B cell (primary cell): ENCODE results near the gene TNIP1. TPM values are rescaled to one million over a fixed set of nuclear protein-coding genes. Genes with fewer than 3 reads are reported as not detected.

ENCODE experiments used
- ATAC-seq: fragments of 200-7000 bp; cut with Tn5 transposase; one replicate; pipeline ENCODE4 v1.10.0; 2021; ENCODE audit warnings: low read depth, mild to moderate bottlenecking, moderate number of reproducible peaks, moderate library complexity
- CTCF ChIA-PET: fragments of 350-600 bp; sonication (Branson Sonifier 250); formaldehyde crosslinking; loops from one replicate; lab custom pipeline; 2021; ENCODE audit warnings: antibody characterized with exemption, inconsistent platforms; lab: Charles Lee
- POLR2A ChIA-PET: fragments of 350-600 bp; sonication (Branson Sonifier 250); formaldehyde crosslinking; loops from one replicate; lab custom pipeline; 2021; ENCODE audit warnings: antibody characterized with exemption; lab: Charles Lee
- DNase-seq: peaks from one replicate; pipeline ENCODE4 v3.0.0; 2013
- H2AFZ ChIP-seq: 2 replicates; pipeline ENCODE4 v1.6.1; 2012; ENCODE audit warnings: mild to moderate bottlenecking, low read depth, low read length; ENCODE audit not compliant: insufficient read depth, poor library complexity, severe bottlenecking
- H3K27ac ChIP-seq, 2 donors: 1 replicate in 1 of 2; 2 replicates in 1 of 2; pipeline ENCODE4 v1.5.1; 2012 to 2013; ENCODE audit warnings: low read length in 2 of 2, mild to moderate bottlenecking in 2 of 2, moderate library complexity in 1 of 2
- H3K27me3 ChIP-seq, 4 experiments: fragments of 200-600 bp in 1 of 4; sonication (generic) in 1 of 4; replicated peaks in 1 of 4; 1 replicate in 2 of 4; 2 replicates in 2 of 4; pipeline versions ENCODE4 v1.6.1 to v1.7.0; 2013 to 2016; ENCODE audit warnings: low read length in 3 of 4, mild to moderate bottlenecking in 2 of 4, mixed read lengths in 1 of 4, moderate library complexity in 1 of 4; ENCODE audit not compliant: insufficient read depth in 4 of 4, control insufficient read depth in 3 of 4; ENCODE audit errors: control extremely low read depth in 1 of 4
- H3K36me3 ChIP-seq, 2 experiments: replicated peaks in 1 of 2; 1 replicate in 1 of 2; 2 replicates in 1 of 2; pipeline versions ENCODE4 v1.6.1 to v1.7.1; 2013; ENCODE audit warnings: low read length in 1 of 2; ENCODE audit not compliant: insufficient read depth in 2 of 2, control insufficient read depth in 1 of 2; ENCODE audit errors: control extremely low read depth in 1 of 2, extremely low read depth in 1 of 2
- H3K4me1 ChIP-seq, 2 donors: fragments of 200-600 bp in 1 of 2; sonication (generic) in 1 of 2; 1 replicate in 1 of 2; 2 replicates in 1 of 2; pipeline versions ENCODE4 v1.5.1 to v1.6.1; 2013 to 2017; ENCODE audit warnings: low read length in 2 of 2; ENCODE audit not compliant: control insufficient read depth in 2 of 2, insufficient read depth in 2 of 2
- H3K4me2 ChIP-seq: replicated peaks from 2 replicates; pipeline ENCODE3; 2012; ENCODE audit warnings: mild to moderate bottlenecking, low read depth, low read length; ENCODE audit not compliant: poor library complexity, severe bottlenecking
- H3K4me3 ChIP-seq, 5 experiments: fragments of 200-600 bp in 1 of 5; sonication (generic) in 1 of 5; 1 replicate in 3 of 5; 2 replicates in 2 of 5; pipeline versions ENCODE4 v1.5.1 to v1.7.0; 2011 to 2016; ENCODE audit warnings: low read length in 4 of 5, mild to moderate bottlenecking in 4 of 5, low read depth in 2 of 5, control low read depth in 1 of 5, moderate library complexity in 1 of 5; ENCODE audit not compliant: insufficient read depth in 1 of 5; ENCODE audit errors: control extremely low read depth in 1 of 5, extremely low read depth in 1 of 5
- H3K79me2 ChIP-seq: fragments of 200-600 bp; sonication (generic); one replicate; pipeline ENCODE4 v1.6.0; 2016; ENCODE audit warnings: low read length; ENCODE audit not compliant: control insufficient read depth, insufficient read depth
- H3K9ac ChIP-seq: fragments of 200-600 bp; sonication (generic); 2 replicates; pipeline ENCODE4 v1.6.1; 2017; ENCODE audit warnings: mild to moderate bottlenecking, low read length, moderate library complexity
- H3K9me3 ChIP-seq, 3 donors: one replicate each; pipeline versions ENCODE4 v1.6.1 to v1.7.1; 2013; ENCODE audit warnings: low read length in 2 of 3; ENCODE audit not compliant: control insufficient read depth in 2 of 3, insufficient read depth in 1 of 3; ENCODE audit errors: control extremely low read depth in 1 of 3
- H4K20me1 ChIP-seq: 2 replicates; pipeline ENCODE4 v1.6.0; 2012; ENCODE audit warnings: mild to moderate bottlenecking, low read length; ENCODE audit not compliant: insufficient read depth, control insufficient read depth, poor library complexity, severe bottlenecking
- H3K27ac Mint-ChIP-seq: one replicate; pipeline ENCODE4 v1.8.0; 2021; ENCODE audit warnings: mixed read lengths
- H3K27me3 Mint-ChIP-seq: one replicate; pipeline ENCODE4 v1.8.0; 2021; ENCODE audit warnings: mixed read lengths
- H3K4me1 Mint-ChIP-seq: one replicate; pipeline ENCODE4 v1.8.0; 2021; ENCODE audit warnings: mixed read lengths
- H3K4me3 Mint-ChIP-seq: one replicate; pipeline ENCODE4 v1.8.0; 2021; ENCODE audit warnings: mixed read lengths
- H3K9me3 Mint-ChIP-seq: one replicate; pipeline ENCODE4 v1.8.0; 2022; ENCODE audit warnings: mixed read lengths; ENCODE audit not compliant: insufficient read depth
- CTCF ChIP-seq: fragments of 200-600 bp; IDR thresholded peaks from one replicate; pipeline ENCODE4 v1.8.0; 2022; ENCODE audit warnings: antibody characterized with exemption, mild to moderate bottlenecking
- EZH2 ChIP-seq: IDR thresholded peaks from 2 replicates; pipeline ENCODE4 v1.6.1; 2012; ENCODE audit warnings: borderline replicate concordance, low read depth, mild to moderate bottlenecking, moderate library complexity, low read length; ENCODE audit not compliant: insufficient read depth, poor library complexity, severe bottlenecking
- WGBS: methylation state at CpG from one replicate; pipeline ENCODE4 v1.1.5; 2013; ENCODE audit warnings: missing lambda C conversion rate; ENCODE audit not compliant: insufficient coverage; 5-methylcytosine and 5-hydroxymethylcytosine counted together
- intact Hi-C: fragments of 100-400 bp; cut with micrococcal nuclease; formaldehyde crosslinking; loops from one replicate; pipeline ENCODE4 v1.10.0; 2022
- polyA plus RNA-seq: library from polyadenylated mRNA; depleted of rRNA; stranded (reverse); fragments of >200 nt; gene quantifications from 2 replicates; pipeline ENCODE4 v1.2.3, GENCODE V29; 2012
- total RNA-seq, 2 donors: library from RNA; stranded (reverse); fragments of 120-200 nt in 1 of 2; gene quantifications; 1 replicate in 1 of 2; 2 replicates in 1 of 2; pipeline versions ENCODE4 v1.2.3 to v1.2.4, GENCODE V29; 2013 to 2022

Gene TNIP1
- total and polyA plus RNA-seq, 2 donors (not counting 1 experiment from before 2014, with no cell fraction given): 108 to 294 TPM

GRCh38 chr5:151076616-151077015 is 4.2 kb downstream of the TNIP1 start:
- Mint-ChIP-seq H3K9me3 (no peaks in the 10 kb centered on the region), H3K4me1 (peaks cover 72% of the 10 kb centered on the region), H3K4me3 (peak overlapping the region; percentile 87), H3K27ac (peak overlapping the region; percentile 84), H3K27me3 (no peaks in the 10 kb centered on the region)
- POLR2A ChIA-PET: no interaction called here
- TF ChIP-seq CTCF (no peak), EZH2 (no peak)
- 82% methylated on average over 6 of the region's 6 CpGs for WGBS
- peaks cover 90% of the 10 kb centered on the region for H4K20me1 ChIP-seq
- intact Hi-C loops: no loop called here
- peaks cover 4 to 45% of the 10 kb centered on the region in 2 experiments for H3K36me3 ChIP-seq
- ATAC-seq: no peak
- no peak overlapping the region for H3K9ac ChIP-seq
- H3K79me2 ChIP-seq: peaks cover 98% of the 10 kb centered on the region
- no peak overlapping the region for H3K4me3 ChIP-seq
- no peaks in the 10 kb centered on the region for H3K27me3 ChIP-seq
- peak overlapping the region in 1 of 2 donors; percentile 26 for H3K27ac ChIP-seq
- CTCF ChIA-PET: interaction anchor here (1.0 to 1.8 kb wide), 4 partner anchors 25 to 89 kb away, joined by 4 to 10 read pairs (median 5); no protein-coding TSS in a partner anchor
- no peak for DNase-seq
- peak overlapping the region; percentile 16 for H3K4me2 ChIP-seq
- H3K9me3 ChIP-seq: peaks cover 0 to 3% (median 0%) of the 10 kb centered on the region in 3 donors
- no peak overlapping the region for H2AFZ ChIP-seq
- peaks cover 48 to 62% of the 10 kb centered on the region in 2 donors for H3K4me1 ChIP-seq

GRCh38 chr5:151075698-151076331 is 5.0 kb downstream of the TNIP1 start:
- ChIA-PET CTCF (interaction anchor here (0.9 to 1.8 kb wide), 5 partner anchors 24 to 90 kb away, joined by 3 to 10 read pairs (median 4); no protein-coding TSS in a partner anchor), POLR2A (no interaction called here)
- WGBS: 70% methylated on average over 5 of the region's 5 CpGs

More at GRCh38 chr5:151075698-151076331, 5.0 kb downstream of the TNIP1 start:
- peak overlapping the region in 1 of 2 donors; percentile 28 for H3K27ac ChIP-seq
- no peak overlapping the region for H3K9ac ChIP-seq
- Mint-ChIP-seq H3K4me1 (peaks cover 75% of the 10 kb centered on the region), H3K4me3 (peak overlapping the region; percentile 87), H3K9me3 (no peaks in the 10 kb centered on the region), H3K27me3 (no peaks in the 10 kb centered on the region), H3K27ac (peak overlapping the region; percentile 84)
- H3K9me3 ChIP-seq: peaks cover 0 to 3% (median 0%) of the 10 kb centered on the region in 3 donors
- TF ChIP-seq EZH2 (no peak), CTCF (no peak)
- ATAC-seq (no peak), DNase-seq (no peak)
- H3K27me3 ChIP-seq: no peaks in the 10 kb centered on the region
- peaks cover 100% of the 10 kb centered on the region for H3K79me2 ChIP-seq
- peaks cover 4 to 47% of the 10 kb centered on the region in 2 experiments for H3K36me3 ChIP-seq
- intact Hi-C loops: no loop called here
- peak overlapping the region; percentile 5 for H3K4me2 ChIP-seq
- peaks cover 46 to 63% of the 10 kb centered on the region in 2 donors for H3K4me1 ChIP-seq
- no peak overlapping the region for H2AFZ ChIP-seq
- no peak overlapping the region for H3K4me3 ChIP-seq
- peaks cover 98% of the 10 kb centered on the region for H4K20me1 ChIP-seq
